Activated naive CD4-positive, alpha-beta T cell (primary cell): Measurements from ENCODE around the gene MESP1.
A peak's percentile ranks its signal among the peaks of the same experiment; 100 is the strongest.
"Not testable (repeated sequence)": the region's sequence is repeated elsewhere in the genome, so short reads cannot be mapped to it uniquely, and the experiment has no call there.

ENCODE experiments used
- DNase-seq, 4 experiments: peaks; one replicate each; lab custom pipeline; 2025; lab: John Stamatoyannopoulos, UW

The MESP1 gene, protein sequence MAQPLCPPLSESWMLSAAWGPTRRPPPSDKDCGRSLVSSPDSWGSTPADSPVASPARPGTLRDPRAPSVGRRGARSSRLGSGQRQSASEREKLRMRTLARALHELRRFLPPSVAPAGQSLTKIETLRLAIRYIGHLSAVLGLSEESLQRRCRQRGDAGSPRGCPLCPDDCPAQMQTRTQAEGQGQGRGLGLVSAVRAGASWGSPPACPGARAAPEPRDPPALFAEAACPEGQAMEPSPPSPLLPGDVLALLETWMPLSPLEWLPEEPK

DNA sequence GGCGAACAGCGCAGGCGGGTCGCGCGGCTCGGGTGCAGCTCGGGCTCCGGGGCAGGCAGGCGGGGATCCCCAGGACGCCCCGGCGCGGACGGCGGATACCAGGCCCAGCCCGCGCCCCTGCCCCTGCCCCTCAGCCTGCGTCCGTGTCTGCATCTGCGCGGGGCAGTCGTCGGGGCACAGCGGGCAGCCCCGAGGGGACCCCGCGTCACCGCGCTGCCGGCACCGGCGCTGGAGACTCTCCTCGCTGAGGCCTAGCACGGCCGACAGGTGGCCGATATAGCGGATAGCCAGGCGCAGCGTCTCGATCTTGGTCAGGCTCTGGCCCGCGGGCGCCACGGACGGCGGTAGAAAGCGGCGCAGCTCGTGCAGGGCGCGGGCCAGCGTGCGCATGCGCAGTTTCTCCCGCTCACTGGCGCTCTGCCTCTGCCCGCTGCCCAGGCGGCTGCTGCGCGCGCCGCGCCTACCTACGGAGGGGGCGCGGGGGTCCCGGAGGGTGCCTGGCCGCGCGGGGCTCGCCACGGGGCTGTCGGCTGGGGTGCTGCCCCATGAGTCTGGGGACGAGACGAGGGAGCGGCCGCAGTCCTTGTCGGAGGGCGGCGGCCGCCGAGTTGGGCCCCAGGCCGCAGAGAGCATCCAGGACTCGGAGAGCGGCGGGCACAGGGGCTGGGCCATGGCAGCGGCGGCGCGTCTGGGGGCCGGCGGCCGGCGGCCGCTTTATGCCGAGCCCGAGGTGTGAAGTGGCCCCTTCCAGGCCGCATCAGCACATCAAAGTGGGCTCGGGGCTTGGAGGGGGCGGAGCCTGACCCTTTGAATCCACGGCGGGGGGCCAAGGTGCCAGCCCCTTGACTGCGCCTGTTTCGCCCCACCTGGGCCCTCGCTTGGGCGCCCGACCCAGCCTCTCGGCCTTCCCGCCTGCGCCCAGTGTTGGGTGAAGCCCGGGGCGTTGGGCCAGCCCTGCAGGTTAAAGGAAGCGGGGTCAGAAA is at the start of gene MESP1:
MESP1 (minus strand) TSS at position 690 of the 983 bp plus-strand sequence; CDS start at position 672, 18 bp downstream.
- DNase-seq: peak; percentile 38 to 76 (median 60)

DNA sequence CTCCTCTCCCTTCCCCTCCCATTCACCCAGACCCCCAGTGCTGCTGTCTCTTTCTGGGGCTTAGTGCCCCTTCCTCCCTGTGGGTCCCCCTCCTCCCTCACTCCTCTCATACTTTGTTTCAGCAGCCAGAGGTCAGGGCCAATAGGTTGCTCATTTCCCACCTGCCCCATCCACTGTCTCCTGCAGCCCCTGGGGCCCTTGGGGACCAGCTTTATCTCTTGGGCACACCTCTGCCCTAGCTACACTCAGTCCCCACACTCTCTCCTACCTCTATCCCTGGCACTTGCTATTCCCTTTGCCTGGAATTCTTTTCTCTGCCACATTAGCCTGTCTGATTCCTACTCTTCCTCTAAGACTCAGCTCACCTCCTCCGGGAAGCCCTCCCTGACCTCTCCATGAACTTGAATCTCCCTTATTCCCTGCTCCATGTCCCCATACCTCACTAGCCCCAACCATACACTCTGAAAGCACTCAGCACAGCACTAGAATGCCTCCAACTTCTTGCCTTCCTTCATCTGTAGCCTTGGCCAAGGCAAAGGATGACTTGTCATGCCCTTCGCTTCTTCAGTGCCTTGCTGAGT is 49.0 kb upstream of the MESP1 start:
- DNase-seq: no peak

DNA sequence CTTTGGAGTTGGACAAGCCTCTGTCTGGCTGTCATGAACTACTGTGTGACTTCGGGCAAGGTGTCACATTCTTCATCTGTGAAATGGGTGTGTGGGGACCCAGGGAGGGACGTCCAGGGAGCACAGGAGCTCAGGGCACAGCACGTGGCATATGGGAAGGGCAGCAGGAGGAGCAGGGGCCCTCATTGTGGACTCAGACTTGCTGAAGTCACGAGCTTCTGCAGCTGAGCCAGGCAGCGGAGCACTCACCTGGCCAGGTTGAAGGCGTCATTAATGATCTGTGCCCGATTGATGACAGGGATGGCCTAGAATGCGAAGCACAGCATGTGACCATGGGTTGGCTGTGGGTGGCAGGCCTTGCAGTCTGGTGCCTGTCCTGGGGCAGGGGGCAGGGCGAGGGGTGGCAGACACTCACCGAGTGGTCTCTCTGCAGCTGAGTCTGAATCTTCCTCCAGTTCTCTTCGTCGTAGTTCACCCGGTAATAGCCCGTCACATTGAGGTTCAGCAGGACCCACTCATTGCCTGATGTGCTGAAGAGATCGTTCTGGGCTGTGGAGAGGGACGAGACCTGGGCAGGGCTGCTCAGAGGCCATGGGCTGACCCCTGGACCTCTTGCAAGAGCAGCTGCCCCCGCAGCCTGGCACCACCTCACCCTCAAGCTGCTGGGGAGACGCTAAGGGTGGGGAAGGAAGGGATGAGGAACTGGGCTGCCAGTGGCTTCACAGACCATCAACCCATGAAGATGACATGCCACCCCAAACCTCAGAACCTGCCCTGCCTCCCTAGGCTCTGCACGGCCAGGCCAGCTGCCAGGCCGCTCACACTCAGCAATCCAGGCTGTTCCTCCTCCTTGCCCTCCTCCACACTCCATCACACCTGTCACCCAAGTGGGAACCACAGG is 48.2 kb upstream of the MESP1 start:
- DNase-seq: no peak

DNA sequence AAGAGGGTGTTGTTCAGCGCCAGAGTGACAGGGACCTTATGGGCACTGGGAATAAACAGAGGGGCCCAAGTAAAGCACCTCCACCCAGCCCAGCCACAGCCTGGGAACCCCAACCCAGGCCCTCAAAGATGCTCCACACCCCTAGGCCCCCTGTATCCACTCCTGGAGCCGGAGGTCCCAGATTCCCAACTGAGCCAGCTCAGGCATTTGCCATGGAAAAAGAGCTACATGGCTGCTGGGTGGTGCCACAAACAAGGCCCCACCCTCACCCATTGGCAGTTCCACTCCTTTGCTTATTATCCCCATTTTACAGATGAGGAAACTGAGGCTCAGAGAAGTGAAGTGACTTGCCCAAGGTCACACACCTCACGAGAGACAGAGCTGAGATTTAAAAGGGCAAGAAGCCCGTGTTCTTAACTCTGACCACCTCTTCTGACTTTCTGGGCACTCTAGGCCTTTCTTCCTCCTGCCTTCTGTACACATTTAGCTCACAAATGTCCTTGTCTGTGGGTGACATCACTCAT is 46.7 kb upstream of the MESP1 start:
- DNase-seq: no peak

DNA sequence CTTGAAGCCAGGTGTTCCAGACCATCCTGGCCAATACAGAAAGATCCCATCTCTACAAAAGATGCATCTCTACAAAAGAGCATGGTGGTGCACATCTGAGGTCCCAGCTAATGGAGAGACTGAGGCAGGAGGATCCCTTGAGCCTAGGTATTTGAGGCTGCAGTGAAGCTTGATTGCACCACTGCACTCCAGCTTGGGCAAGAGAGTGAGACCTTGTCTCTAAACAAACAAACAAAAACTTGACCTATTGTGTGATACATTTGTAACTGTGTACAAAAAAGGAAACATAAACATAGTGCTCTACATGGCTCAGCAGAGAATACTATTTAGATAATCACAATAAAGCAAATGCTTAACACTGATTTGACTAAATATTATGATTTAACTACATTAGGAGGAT is 44.9 kb upstream of the MESP1 start:
- DNase-seq: no peak

DNA sequence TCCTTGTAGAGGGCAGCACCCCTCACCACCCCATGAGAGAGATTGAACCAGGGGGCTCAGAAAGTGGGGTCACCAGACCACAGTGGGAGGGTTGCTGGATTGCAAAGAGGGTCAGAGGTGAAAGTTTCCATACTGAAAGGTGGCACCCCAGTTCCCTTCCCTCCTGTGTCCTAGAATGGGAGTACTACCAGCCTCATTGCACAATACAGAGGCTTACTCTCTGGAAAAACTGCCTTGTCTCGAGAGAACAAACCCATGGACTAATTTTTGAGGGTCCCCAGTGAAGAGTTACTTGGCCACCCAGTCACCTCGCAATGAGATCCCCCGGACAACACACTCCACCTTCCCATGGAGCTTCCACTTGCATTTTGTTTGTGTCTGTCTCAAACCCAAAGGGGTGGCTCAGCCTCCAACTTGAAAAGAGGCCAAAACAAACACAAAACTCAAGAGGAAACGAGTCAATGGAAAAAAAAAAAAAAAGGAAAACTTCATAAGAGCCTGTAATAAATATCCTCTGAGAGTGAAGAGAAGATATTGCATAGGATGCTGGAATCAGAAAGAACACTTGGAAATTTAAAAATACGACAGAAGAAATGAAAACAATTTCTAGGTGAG is 43.7 kb upstream of the MESP1 start:
- no peak for DNase-seq

DNA sequence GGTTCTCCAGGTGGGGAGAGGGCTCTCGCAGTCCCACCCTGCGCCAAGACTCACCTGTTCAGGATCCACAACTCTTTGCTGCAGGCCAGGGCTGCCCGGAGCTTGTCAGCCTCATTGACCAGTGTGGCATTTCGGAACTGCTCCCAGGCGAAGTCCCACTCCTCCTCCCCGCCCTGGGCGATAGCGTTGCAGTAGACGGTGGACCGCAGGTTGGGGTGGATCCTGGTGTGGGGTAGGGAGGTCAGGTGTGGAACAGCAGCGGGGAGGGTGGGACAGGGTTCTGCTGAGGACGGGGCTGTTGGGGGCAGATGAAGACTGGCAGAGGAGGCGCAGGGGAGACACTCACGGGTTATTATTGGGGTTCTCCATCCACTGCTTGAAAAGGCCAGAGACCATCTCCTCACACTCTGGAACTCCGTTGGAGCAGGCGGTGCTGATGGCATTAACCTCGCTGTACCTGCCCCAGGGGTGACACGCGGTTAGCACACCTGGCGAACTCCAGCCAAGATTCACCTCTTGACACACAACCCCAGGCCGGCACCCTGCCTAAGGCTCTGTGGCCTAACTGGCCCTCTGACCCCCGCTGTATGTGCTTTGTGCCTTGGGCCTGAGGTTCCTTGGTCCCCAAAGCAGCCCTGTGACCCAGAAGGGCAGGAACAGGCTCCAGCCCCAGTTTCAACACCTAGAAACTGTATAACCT is 41.2 kb upstream of the MESP1 start:
- DNase-seq: no peak

DNA sequence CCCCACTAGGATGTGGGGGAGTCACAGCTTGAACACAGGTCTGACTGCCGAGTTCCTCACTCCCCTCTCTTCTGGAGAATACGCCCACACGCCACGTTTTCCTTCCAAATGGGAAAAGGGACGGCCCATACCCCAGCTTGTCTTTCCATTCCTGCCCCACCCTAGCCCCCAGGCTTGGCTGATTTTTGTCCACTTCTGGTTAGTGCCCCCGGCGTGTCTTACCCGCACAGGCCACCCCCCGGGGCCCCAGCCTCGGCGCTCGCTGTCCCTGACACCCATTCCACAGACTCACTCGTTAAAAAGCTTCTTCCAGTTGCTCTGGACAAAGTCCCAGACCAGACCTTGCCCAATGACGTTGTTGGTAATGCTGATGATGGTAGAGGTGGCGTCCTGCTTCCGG is 39.6 kb upstream of the MESP1 start:
- DNase-seq: no peak

DNA sequence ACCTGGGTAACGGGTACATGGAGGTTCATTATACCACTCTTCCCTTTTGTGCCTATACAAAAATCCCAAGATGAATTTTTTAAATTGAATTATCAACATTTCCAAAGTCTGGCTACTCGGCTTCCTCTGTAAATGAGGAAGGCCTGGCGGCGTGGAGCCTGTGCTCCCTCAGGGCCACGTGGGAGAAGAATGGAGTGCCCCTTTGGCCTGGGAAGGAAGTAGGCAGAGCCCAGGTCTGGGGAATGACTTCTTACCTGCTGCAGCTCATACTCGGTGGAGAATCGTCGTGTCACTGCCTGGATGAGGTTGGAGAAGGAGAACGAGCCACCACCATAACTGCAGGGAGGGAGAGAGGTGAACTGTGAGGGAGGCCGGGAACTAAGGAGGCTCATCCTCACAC is 39.2 kb upstream of the MESP1 start:
- DNase-seq: no peak

DNA sequence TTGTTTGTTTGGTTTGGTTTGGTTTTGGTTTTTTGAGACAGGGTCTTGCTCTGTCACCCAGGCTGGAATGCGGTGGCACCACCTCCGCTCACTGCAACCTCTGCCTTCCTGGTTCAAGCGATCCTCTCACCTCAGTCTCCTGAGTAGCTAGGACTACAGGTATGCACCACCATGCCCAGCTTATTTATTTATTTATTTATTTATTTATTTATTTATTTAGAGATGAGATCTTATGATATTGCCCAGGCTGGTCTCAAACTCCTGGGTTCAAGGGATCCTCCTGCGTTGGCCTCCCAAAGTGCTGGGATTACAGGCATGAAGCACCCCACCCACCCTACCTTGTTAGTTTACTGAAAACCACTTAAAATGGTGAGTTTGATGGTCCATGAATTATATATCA is 37.5 kb upstream of the MESP1 start:
- not testable (repeated sequence) for DNase-seq

DNA sequence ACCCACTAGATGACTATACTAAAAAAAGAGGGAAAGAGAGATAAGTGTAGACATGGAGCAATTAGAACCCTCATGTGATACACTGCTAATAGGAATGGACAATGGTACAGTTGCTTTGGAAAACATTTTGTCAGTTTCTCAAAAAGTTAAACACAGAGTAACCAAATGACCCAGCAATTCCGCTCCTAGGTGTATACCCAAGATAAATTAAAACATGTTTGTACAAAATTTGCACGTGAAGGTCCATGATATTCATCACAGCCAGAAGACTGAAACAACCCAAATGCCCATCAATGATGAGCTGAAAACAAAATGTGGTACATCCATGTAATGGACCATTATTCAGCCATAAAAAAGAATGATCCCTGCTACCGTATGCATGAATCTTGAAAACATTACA is 36.9 kb upstream of the MESP1 start:
- DNase-seq: no peak

DNA sequence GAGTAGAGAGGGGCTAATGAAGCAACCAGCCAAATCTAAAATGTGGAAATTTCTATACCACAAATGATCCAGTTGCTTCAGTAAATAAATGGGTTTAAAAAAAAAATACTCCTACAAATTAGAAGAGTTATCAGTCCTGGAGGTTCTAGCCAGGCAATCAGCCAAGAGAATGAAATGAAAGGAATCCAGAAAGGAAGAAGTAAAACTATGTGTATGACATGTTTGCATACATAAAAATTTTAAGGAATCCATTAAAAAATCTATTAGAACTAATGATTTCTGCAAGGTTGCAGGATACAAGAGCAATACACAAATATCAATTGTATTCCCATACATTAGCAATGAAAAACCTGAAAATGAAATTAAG is 34.7 kb upstream of the MESP1 start:
- DNase-seq: no peak

DNA sequence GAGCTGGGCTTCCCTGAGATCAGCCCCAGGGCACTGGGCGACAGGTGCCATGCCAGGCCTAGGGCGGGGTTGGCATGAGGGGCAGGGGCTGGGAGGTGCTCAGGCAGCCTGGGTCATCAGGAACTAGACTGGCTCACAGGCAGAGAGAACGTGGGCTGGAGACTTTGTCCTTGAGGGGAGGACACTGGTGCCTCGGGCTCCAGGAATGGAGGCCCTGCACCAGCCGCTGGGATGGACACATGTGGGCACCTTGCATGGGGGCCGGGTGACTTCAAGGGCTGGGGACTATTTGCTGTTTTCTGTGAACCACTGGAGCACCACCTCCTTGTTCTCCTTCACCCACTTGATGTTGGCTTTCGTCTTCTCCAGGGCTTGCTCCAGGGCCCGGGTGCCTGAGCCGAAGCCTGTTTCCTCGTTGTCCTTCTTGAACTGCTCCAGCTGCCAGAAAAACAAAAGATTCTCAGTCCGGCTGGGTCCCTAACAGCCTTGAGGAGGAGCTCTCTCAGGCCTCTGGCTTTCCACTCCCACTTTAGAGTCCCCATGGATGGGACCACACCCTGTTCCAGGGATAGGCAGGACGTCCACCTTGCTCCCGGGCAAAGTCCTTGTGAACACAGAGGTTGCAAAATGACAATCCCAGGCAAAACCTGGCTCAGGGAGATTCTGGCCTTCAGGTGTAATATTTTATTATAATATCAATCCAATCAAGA is 34.2 kb upstream of the MESP1 start:
- DNase-seq: no peak

DNA sequence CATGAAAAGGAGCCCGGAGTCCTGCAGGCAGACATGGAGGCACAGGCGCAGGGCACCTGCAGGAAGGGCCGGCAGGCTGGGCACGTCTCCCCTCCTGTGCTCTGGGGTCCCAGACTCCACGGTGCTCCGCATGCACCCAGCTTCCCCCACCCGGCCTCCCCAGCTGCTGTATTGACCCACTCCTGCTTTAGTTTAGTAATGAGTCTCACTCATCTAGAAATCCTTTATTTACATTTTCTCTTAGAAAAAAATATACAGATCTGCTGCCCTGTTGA is 33.6 kb upstream of the MESP1 start:
- no peak for DNase-seq

DNA sequence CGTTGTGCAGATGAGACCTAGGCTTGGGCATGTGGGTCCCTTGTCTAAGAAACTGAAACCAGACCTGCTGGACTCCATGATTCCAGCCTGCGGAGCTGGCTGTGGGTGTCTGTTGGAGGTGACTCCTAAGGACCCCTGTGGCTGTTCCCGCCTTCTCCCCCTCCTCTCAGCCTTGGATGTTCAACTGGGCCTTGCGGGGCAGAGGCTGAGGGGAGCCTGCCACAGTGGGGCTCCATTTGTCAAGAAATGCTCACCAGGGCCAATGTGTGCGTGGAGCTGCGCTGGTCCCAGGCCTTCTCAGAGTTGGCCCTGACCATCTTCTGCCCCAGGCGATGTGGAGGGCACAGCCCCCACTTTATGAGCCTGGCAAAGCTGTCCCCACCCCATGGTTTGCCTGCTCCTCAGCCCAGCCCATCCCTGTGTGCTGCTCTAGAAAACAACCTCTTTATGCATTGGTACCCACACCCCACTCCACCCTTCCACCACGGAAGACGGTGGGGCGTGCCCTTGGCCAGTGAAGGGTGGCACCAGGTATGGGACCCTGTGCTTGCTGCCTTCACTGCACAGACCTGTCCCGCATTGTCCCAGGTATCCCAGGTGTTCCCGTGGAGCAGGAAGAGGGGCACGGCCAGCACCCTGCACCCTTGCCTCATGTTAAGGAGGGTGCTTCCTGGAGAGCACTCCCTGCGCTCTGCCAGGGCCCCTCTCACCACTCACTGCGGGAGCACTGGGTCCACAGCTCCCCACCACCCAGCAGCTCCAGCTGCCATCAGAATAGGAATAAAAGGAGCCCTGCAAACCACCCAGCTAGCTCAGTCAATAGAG is 33.0 kb upstream of the MESP1 start:
- DNase-seq: no peak

DNA sequence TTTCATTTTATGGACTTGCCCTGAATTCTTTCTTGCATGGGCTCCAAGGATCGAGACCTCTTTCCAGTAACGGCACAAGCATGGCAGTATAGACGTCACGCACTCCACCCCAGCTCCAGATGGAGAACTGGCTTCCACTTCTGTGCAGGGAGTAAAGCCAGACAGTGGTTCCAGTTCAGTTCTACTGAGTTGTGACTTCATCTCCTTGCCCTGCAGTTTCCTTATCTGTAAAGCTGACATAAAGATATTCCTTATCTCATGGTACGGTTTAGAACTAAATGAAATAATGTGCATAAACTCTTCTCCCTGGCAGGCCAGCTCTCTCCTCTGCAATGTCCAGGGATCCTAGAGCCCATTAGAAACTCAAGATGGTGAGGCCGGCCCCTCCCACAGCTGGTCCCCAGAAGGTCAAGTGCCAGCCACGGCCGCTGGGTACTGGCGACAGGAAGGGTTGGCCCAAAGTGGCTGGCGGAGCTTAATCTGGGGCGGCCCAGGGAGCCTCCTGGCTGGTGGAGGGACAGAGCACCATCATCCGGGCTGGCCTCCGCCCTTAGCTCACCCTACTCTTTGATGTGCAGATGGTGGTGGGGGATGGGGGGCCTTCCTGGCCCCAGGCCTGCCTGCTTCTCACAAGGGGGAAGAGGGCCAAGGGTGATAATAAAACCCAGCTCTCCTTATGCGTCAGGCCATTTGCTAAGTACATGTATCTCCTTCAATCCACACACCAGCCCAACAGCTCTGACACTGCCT is 32.2 kb upstream of the MESP1 start:
- no peak for DNase-seq

DNA sequence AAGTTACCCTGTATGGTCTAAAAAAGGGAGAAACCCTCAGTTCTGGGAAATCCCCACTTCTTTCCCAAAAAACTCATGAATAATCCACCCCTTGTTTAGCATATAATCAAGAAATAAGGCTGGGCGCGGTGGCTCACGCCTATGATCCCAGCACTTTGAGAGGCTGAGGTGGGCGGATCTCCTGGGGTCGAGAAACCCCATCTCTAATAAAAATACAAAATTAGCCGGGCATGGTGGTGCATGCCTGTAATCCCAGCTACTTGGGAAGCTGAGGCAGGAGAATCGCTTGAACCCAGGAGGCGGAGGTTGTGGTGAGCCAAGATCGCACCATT is 31.5 kb upstream of the MESP1 start:
- not testable (repeated sequence) for DNase-seq

DNA sequence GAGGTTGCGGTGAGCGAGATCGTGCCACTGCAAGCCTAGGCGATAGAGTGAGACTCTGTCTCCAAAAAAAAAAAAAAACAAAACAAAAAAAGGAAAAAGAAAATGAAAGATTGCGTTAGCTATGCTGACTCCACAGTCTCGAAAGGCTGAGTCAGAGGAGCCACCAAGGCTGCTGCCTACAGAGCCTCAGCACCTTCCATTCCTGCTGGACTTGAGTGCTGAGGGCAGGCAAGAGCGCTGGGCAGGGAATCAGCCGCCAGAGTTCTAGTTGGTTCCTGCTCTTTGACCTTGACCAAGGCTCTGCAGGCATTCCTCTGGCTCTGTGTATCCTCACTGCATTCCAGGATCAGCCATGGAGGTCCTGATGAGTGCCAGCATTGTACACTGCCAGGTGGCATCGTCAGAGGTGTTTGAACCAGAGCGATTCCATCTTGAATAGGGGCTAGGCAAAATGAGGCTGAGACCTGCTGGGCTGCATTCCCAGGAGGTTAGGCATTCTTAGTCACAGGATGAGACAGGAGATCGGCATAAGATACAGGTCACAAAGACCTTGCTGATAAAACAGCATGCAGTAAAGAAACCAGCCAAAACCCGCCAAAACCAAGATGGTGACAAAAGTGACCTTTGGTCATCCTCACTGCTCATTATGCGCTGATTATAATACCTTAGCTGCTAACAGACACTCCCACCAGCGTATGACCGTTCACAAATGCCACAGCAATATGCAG is 31.0 kb upstream of the MESP1 start:
- DNase-seq: no peak
